ENCODE data around the gene DEPDC4. TPM values are rescaled to one million over a fixed set of nuclear protein-coding genes. Genes with fewer than 3 reads are reported as not detected.
"Not testable (repeated sequence)": the region's sequence is repeated elsewhere in the genome, so short reads cannot be mapped to it uniquely, and the experiment has no call there.

Gene DEPDC4
- total and polyA plus RNA-seq, 2 of the 13 experiments (the other 11 are each of a cell fraction or from before 2014, with no cell fraction given): 2.2 to 5.7 TPM

DNA sequence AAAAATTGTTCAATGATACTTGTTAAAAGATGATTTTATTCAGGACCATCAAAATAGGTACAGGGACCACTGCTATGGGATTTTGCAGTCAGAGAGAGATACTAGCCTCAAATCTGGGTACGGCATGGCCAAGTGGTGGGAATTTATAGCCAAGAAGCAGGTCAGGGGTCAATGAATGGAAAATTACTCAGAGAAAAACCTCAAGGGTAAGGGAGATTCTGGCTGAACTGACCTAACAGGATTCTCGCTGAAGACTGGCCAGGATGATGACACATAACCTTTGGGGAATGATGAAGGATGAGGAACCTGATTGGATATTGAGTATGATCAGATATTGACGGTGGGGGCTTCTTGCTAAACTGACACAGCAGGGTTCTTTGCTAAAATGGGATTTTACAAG, 32.7 kb downstream of the DEPDC4 start (continued):
- no peak for TF ChIP-seq RXRA (CRISPR knock-in tag; IDR thresholded peaks at IDR 0.05)
- TF ChIP-seq FOXJ3 (CRISPR knock-in tag; IDR thresholded peaks at IDR 0.05; ENCODE audit: borderline replicate concordance): no peak
- no peak for TF ChIP-seq GATAD1 (CRISPR knock-in tag; IDR thresholded peaks at IDR 0.05)
- TF ChIP-seq PITX1 (CRISPR knock-in tag; IDR thresholded peaks at IDR 0.05): no peak
- no peak for TF ChIP-seq ZFYVE20 (CRISPR knock-in tag; IDR thresholded peaks at IDR 0.05; ENCODE audit: borderline replicate concordance, low read depth)

- FAIRE-seq; H3K36me3 ChIP-seq (replicated peaks in 1 of 2; ENCODE audit: control insufficient read depth in 1 of 2, insufficient read depth in 2 of 2, low read length in 2 of 2); H3K27me3 ChIP-seq (ENCODE audit: control insufficient read depth in 1 of 2, insufficient read depth in 2 of 2, low read length in 2 of 2); POLR2A ChIA-PET; H3K4me1 ChIP-seq (ENCODE audit: insufficient read depth, low read length); CTCF ChIA-PET (ENCODE audit: low intra/inter-chr PET ratio, low total read pairs); BruUV-seq (replicated peaks); H3K9me3 ChIP-seq (ENCODE audit: low read length); H3K9ac ChIP-seq (ENCODE audit: insufficient read depth, low read depth, low read length); H2AFZ ChIP-seq (ENCODE audit: low read length); H3K4me2 ChIP-seq (ENCODE audit: low read depth, low read length); H3K27ac ChIP-seq (ENCODE audit: extremely low read length, insufficient read depth, low read length); ATAC-seq; H3K79me2 ChIP-seq (ENCODE audit: insufficient read depth, low read length); H4K20me1 ChIP-seq (ENCODE audit: insufficient read depth, low read length); DNase-seq (ENCODE audit: low spot score); H3K4me3 ChIP-seq (replicated peaks in 1 of 3; ENCODE audit: insufficient read depth in 1 of 3, low read depth in 2 of 3, low read length in 3 of 3); in situ Hi-C loops (cut with HindIII; ENCODE audit: extremely low pct_ligation_motif_present, low pct_unique_long_range_greater_than_20kb): not testable (repeated sequence)
- intact Hi-C loops (cut with micrococcal nuclease; ENCODE audit: unreplicated experiment): loop anchor here (5.0 kb wide), 2 partner anchors 90 to 505 kb away; no protein-coding TSS in a partner anchor
- 92% methylated on average over 3 of the region's 3 CpGs for WGBS (ENCODE audit: low lambda C conversion rate)
Observed at GRCh38 chr12:100231873-100232272, 35.0 kb downstream of the DEPDC4 start.

- no peaks in the 10 kb centered on the region for H3K4me1 ChIP-seq (ENCODE audit: insufficient read depth, low read length)
- 97% methylated on average over 4 of the region's 4 CpGs for WGBS (ENCODE audit: low lambda C conversion rate)
- no peaks in the 10 kb centered on the region for H4K20me1 ChIP-seq (ENCODE audit: insufficient read depth, low read length)
- ChIA-PET POLR2A (no interaction called here), CTCF (ENCODE audit: low intra/inter-chr PET ratio, low total read pairs) (no interaction called here)
- intact Hi-C loops (cut with micrococcal nuclease; ENCODE audit: unreplicated experiment): loop anchor here (5.0 kb wide), 2 partner anchors 92 to 507 kb away; no protein-coding TSS in a partner anchor
- FAIRE-seq (no peak), ATAC-seq (no peak), DNase-seq (ENCODE audit: low spot score) (no peak)
- no peak overlapping the region for H3K27ac ChIP-seq (ENCODE audit: extremely low read length, insufficient read depth, low read length)
- no peak overlapping the region for H3K4me2 ChIP-seq (ENCODE audit: low read depth, low read length)
- no peak overlapping the region for H2AFZ ChIP-seq (ENCODE audit: low read length)
- H3K36me3 ChIP-seq (replicated peaks in 1 of 2; ENCODE audit: control insufficient read depth in 1 of 2, insufficient read depth in 2 of 2, low read length in 2 of 2): peaks cover 0 to 9% of the 10 kb centered on the region in 2 experiments; a peak in 2 of 5 replicates
- H3K79me2 ChIP-seq (ENCODE audit: insufficient read depth, low read length): no peaks in the 10 kb centered on the region
- H3K4me3 ChIP-seq (replicated peaks in 1 of 3; ENCODE audit: insufficient read depth in 1 of 3, low read depth in 2 of 3, low read length in 3 of 3): no peak overlapping the region
- no peaks in the 10 kb centered on the region for H3K27me3 ChIP-seq (ENCODE audit: control insufficient read depth in 1 of 2, insufficient read depth in 2 of 2, low read length in 2 of 2)
- BruUV-seq (replicated peaks): no TSS peak
- no peak for TF ChIP-seq TEAD3 (CRISPR knock-in tag; optimal IDR thresholded peaks at IDR 0.05; ENCODE audit: borderline replicate concordance)
- TF ChIP-seq ZNF558 (CRISPR knock-in tag; IDR thresholded peaks at IDR 0.05; ENCODE audit: borderline replicate concordance): no peak
- no peak for TF ChIP-seq NCOA1 (CRISPR knock-in tag; IDR thresholded peaks at IDR 0.05)
- no peak for TF ChIP-seq ZNF234 (CRISPR knock-in tag; conservative IDR thresholded peaks at IDR 0.05)
- no peak for TF ChIP-seq HDAC2 (CRISPR knock-in tag; IDR thresholded peaks at IDR 0.05)
- no peak for TF ChIP-seq KDM3A (CRISPR knock-in tag; IDR thresholded peaks at IDR 0.05; ENCODE audit: low read depth)
- no peaks in the 10 kb centered on the region for H3K9me3 ChIP-seq (ENCODE audit: low read length)
- no peak overlapping the region for H3K9ac ChIP-seq (ENCODE audit: insufficient read depth, low read depth, low read length)
- in situ Hi-C loops (cut with HindIII; ENCODE audit: extremely low pct_ligation_motif_present, low pct_unique_long_range_greater_than_20kb): no loop called here
Observed at GRCh38 chr12:100229876-100230275, 37.0 kb downstream of the DEPDC4 start.
